ENCODE results near the gene CDK17. TPM values are rescaled to one million over a fixed set of nuclear protein-coding genes. Genes with fewer than 3 reads are reported as not detected.

CDK17 gene
- total RNA-seq, 1 experiment from 2014 or later: 23.9 TPM

DNA sequence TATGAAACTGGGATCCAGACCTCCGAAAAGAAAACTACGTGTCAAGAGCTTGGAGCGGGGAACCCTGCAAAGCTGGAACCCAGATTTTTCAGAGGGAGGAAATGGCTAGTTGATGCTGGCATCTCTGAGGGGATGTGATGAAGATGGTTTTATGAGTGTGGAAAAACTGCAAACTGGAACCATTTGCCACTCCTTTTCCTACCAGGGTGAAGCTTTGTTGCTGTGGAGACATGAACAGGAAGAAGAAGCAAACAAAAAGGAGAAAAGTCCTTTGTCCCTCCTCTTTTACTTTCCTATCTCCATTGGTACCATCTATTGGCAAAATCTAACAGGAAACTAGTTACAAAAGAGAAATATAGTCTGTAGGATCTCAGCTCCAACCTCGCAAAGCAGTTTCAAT, 39.2 kb downstream of the CDK17 start:
- POLR2A ChIA-PET (ENCODE audit: unreplicated experiment): no interaction called here

GRCh38 chr12:96360550-96360949, 39.7 kb downstream of the CDK17 start:
- CTCF ChIA-PET: no interaction called here
- ATAC-seq: no peak
- no TSS peak for BruUV-seq (replicated peaks)

More for the DNA sequence above, 39.2 kb downstream of the CDK17 start:
- Histone ChIP-seq H2AFZ (ENCODE audit: low read length) (no peak overlapping the region), H3K27ac (ENCODE audit: low read length) (no peak overlapping the region), H3K79me2 (ENCODE audit: low read length) (peaks cover 91% of the 10 kb centered on the region), H4K20me1 (ENCODE audit: low read length) (peaks cover 11% of the 10 kb centered on the region; the same call in 1 of the 2 replicates), H3K9me2 (replicated peaks; ENCODE audit: low read length) (no peaks in the 10 kb centered on the region), H3K4me1 (ENCODE audit: insufficient read depth, low read length) (peaks cover 9% of the 10 kb centered on the region; the same call in 1 of the 2 replicates), H3K36me3 (ENCODE audit: low read depth, low read length) (no peaks in the 10 kb centered on the region), H3K4me2 (ENCODE audit: low read length) (no peak overlapping the region), H3K9me3 (ENCODE audit: low read length) (no peaks in the 10 kb centered on the region), H3F3A (ENCODE audit: low read length, unreplicated experiment) (no peaks in the 10 kb centered on the region), H3K27me3 (ENCODE audit: low read length) (no peaks in the 10 kb centered on the region), H3K9ac (ENCODE audit: low read length) (no peak overlapping the region), H3K4me3 (ENCODE audit: low read length) (no peak overlapping the region)
- CTCF ChIA-PET: no interaction called here
- DNase-seq (no peak), ATAC-seq (peak; percentile 23; the same call in 1 of the 2 replicates)
- BruUV-seq (replicated peaks): no TSS peak
- intact Hi-C loops (cut with micrococcal nuclease): no loop called here
- TF ChIP-seq CTCF (conservative IDR thresholded peaks at IDR 0.05; ENCODE audit: low read depth, low read length) (no peak), EZH2 (IDR thresholded peaks at IDR 0.05; ENCODE audit: low read length, unreplicated experiment) (no peak), EZH2phosphoT487 (IDR thresholded peaks at IDR 0.05; ENCODE audit: borderline replicate concordance, low read length) (no peak)

More at GRCh38 chr12:96360550-96360949, 39.7 kb downstream of the CDK17 start:
- DNase-seq: no peak
- Histone ChIP-seq H3K9me2 (replicated peaks; ENCODE audit: low read length) (no peaks in the 10 kb centered on the region), H2AFZ (ENCODE audit: low read length) (no peak overlapping the region), H3K9ac (ENCODE audit: low read length) (no peak overlapping the region), H3K27me3 (ENCODE audit: low read length) (no peaks in the 10 kb centered on the region), H4K20me1 (ENCODE audit: low read length) (peaks cover 11% of the 10 kb centered on the region; the same call in 1 of the 2 replicates), H3K4me3 (ENCODE audit: low read length) (no peak overlapping the region), H3K36me3 (ENCODE audit: low read depth, low read length) (no peaks in the 10 kb centered on the region), H3K4me2 (ENCODE audit: low read length) (no peak overlapping the region), H3K79me2 (ENCODE audit: low read length) (peaks cover 91% of the 10 kb centered on the region), H3K4me1 (ENCODE audit: insufficient read depth, low read length) (peaks cover 9% of the 10 kb centered on the region; the same call in 1 of the 2 replicates), H3K9me3 (ENCODE audit: low read length) (no peaks in the 10 kb centered on the region), H3F3A (ENCODE audit: low read length, unreplicated experiment) (no peaks in the 10 kb centered on the region), H3K27ac (ENCODE audit: low read length) (no peak overlapping the region)
- TF ChIP-seq EZH2phosphoT487 (IDR thresholded peaks at IDR 0.05; ENCODE audit: borderline replicate concordance, low read length) (no peak), EZH2 (IDR thresholded peaks at IDR 0.05; ENCODE audit: low read length, unreplicated experiment) (no peak), CTCF (conservative IDR thresholded peaks at IDR 0.05; ENCODE audit: low read depth, low read length) (no peak)
- POLR2A ChIA-PET (ENCODE audit: unreplicated experiment): no interaction called here
- intact Hi-C loops (cut with micrococcal nuclease): no loop called here

All from PC-3 (cell line).